Epidermal melanocyte (primary cell): ENCODE results near the gene CACNB3.
"Not testable (repeated sequence)": the region's sequence is repeated elsewhere in the genome, so short reads cannot be mapped to it uniquely, and the experiment has no call there.

Source experiments
- DNase-seq: peaks from one replicate; pipeline ENCODE4 v3.0.0; 2011; ENCODE audit warnings: low spot score; ENCODE audit not compliant: insufficient read length

CACNB3 gene

GRCh38 chr12:48818831-48819590 is 715 bp downstream of the CACNB3 start:
- DNase-seq, result no peak

GRCh38 chr12:48819986-48820725 is 1.9 kb downstream of the CACNB3 start:
- DNase-seq, result no peak

- no peak for DNase-seq
Measured at GRCh38 chr12:48822139-48822538, 3.8 kb downstream of the CACNB3 start.

DNA sequence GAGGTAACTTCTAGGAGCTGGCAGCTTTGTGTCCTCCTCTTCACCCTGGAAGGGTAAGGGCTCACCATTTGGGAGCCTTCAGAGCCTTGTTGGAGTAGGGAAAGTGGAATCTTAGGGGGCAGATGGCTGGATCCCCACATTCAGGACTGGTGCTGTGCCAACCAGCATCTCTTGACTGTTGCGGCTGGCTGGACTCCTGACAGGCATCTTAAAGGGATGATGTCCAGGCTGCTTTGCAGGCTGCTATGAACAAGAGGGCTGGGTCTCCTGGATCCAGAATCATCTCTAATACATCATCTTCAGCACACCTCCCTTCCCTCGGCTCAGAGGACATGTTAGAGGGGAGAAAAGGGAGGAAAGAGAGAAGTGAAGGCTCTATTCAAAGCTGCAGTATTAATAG is 4.4 kb downstream of the CACNB3 start:
- no peak for DNase-seq

DNA sequence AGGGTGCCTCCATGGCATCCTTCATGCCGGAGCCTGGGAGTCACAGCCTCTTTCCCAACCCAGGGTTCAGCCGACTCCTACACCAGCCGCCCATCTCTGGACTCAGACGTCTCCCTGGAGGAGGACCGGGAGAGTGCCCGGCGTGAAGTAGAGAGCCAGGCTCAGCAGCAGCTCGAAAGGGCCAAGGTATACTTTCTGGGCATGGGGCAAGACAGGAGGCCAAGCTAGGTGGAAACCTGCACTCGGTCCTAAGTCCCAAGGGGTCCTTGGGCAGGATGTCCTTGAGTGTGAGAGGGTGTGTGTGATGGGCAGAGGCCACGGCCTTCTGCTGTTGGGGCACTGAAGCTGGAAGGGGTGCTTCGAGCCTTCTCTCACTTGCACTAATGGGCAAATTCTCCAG is 5.0 kb downstream of the CACNB3 start:
- no peak for DNase-seq

GRCh38 chr12:48824112-48824511 is 5.8 kb downstream of the CACNB3 start:
- no peak for DNase-seq

DNA sequence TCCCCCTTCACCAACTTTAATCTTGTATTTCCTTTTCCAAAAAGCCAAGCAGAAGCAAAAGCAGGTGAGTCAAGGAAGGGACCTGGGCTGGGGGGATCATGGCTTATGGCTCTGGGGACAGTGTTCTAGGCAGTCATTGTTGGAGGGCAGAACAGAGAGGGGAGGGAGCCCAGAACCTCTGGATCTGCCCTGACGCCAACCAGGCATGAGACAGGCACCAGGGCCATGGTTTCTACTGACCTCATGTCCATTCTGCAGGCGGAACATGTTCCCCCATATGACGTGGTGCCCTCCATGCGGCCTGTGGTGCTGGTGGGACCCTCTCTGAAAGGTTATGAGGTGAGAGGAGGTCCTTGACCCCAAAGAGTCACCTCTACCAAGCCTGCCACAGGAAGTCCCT is 6.6 kb downstream of the CACNB3 start:
- DNase-seq, result no peak

DNA sequence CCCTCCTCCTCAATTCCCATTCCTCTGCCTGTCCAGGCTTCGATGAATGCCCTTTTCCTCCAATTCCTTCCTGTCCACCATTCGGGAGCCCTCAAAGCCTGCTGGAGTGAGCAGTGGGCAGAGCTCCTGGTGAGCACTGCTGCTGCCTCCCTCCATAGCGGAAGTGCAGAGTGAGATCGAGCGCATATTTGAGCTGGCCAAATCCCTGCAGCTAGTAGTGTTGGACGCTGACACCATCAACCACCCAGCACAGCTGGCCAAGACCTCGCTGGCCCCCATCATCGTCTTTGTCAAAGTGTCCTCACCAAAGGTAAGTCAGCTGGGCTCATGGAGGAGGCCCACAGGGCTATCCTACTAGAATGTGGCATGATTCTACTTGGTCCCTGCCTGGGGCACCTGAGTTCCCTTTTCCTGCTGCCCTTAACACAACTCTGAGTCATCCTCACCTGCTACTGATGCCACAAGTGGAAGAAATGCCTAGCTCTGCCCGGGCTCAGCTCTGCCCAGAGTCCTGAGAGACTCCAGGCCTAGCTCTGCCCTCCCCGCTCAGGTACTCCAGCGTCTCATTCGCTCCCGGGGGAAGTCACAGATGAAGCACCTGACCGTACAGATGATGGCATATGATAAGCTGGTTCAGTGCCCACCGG is 8.0 kb downstream of the CACNB3 start:
- no peak for DNase-seq

GRCh38 chr12:48827026-48827425 is 8.7 kb downstream of the CACNB3 start:
- DNase-seq, result no peak

- no peak for DNase-seq
Measured at GRCh38 chr12:48827513-48828096, 9.3 kb downstream of the CACNB3 start.

GRCh38 chr12:48828293-48828692 is 10.0 kb downstream of the CACNB3 start:
- no peak for DNase-seq

DNA sequence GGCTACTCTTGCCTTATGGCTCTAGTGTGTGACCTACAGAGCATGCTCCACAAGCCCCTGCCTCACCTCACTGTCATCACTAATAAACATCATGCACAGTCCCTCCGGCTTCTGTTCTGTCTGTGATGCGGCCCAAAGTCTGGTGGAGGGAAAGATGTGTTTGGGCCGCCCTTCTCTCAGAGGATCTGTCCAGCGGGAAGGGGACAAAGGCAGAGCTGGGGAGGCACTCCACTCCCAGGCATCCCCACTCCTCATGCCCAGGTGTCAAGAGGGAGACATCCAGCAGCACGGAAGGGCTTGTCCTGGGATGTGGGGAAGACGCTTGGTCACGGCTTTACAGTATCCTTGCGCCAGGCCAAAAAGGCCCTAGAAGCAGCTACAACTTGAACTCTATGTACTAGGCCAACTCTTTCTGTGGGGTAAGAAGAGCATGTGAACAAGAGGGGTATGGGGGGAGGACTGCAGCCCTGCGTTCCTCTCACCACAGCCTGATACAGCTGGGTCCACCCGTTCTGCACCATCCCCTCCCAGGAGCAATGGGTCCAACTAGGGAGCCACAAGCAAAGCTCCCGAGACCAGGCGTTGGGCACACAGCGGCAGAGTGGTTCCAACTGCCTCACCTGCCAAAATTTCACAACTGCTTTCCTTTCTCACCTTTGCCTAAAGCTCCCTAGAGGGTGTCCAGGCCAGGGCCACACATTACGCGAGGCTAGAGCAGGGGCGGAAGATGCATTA is 10.7 kb downstream of the CACNB3 start:
- DNase-seq, result no peak

DNA sequence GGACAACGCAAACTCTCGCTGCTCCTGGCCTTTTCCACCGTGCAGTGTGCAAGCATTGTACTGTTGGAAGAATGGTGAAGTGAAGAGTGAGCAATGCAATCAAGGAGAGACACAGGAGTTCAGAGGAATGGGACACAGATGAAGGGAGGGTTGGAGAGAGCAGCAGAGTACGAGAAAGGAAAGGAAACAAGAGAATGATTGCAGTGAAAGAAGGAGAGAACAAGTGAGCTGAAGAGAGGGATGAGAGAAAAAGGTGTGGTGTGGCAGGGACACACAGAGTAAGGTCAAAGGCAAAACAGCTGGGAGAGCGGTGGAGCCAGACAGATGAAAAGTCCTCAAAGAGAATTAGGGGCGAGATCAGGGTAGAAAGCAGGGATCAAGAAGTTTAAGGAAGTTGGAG is 13.0 kb downstream of the CACNB3 start:
- peak; percentile 13 for DNase-seq

DNA sequence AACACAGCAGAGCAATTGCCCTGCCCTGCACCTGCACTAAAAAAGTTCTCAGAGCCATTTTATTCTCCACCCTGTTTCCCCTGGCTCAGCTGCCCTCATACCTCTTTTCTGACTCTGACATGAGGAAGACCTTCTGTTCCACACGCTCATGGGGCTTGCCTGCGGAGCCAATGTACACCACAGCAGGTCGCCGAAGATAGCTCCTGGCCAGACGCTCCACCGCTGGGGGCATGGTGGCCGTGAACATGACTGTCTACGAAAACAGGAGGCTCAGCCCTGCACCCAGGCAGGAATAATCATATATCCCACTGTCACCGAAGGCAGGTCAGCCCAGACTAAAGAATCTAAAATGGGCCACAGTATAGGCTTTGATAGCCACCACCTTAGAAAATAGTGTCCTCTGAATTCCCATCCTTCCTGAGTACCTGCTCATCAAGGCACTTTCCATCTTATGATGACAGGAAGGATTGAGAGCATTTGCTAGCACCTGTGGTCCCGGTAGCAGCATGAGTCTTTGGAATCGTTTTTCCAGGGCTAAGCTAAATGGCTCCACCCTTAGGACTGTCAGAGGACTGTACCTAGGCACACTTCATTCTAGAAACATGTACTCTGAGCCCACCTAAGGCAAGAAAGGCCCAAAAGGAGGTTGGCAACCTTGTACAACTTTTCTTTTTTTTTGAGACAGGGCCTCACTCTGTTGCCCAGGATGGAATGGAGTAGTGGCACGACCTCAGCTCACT is 14.2 kb downstream of the CACNB3 start:
- peak; percentile 6 for DNase-seq

DNA sequence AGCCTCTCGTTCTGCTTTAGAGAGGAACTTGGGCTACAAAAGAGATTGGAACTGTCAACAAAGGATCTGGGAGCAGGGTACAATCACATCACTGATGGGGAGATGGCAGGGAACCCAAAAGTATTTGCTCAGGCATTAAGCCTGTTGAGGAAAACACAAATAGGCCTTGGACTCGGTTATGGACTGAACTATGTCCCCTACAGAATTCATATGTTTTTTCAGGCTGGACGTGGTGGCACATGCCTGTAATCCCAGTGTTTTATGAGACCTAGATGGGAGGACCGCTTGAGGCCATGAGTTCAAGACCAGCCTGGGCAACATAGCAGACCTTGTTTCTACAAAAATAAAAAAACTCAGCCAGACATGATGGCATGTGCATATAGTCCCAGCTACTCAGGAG is 19.8 kb downstream of the CACNB3 start:
- DNase-seq, result peak; percentile 11

DNA sequence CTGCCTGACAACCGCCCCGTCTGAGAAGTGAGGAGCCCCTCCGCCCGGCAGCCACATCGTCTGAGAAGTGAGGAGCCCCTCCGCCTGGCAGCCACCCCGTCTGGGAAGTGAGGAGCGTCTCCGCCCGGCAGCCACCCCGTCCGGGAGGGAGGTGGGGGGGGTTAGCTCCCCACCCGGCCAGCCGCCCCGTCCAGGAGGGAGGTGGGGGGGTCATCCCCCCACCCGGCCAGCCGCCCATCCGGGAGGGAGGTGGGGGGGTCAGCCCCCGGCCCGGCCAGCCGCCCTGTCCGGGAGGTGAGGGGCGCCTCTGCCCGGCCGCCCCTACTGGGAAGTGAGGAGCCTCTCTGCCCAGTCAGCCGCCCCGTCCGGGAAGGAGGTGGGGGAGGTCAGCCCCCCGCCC is 23.7 kb downstream of the CACNB3 start:
- DNase-seq, result not testable (repeated sequence)

- peak; percentile 99 for DNase-seq
Measured at GRCh38 chr12:48851883-48852733, 33.8 kb downstream of the CACNB3 start, which contains the start of gene DDX23. Gene DDX23 (minus strand): TSS chr12:48852163. CDS start chr12:48845782, 6,381 bp downstream.

GRCh38 chr12:48852734-48853688 is 34.7 kb downstream of the CACNB3 start:
- DNase-seq, result peak; percentile 80
